NCI-H128 (cell line): ENCODE results near the gene IMMP2L.

Source experiments
- DNase-seq: peaks from one replicate; lab custom pipeline; 2025; ENCODE audit not compliant: unreplicated experiment; lab: John Stamatoyannopoulos, UW

Gene IMMP2L

DNA sequence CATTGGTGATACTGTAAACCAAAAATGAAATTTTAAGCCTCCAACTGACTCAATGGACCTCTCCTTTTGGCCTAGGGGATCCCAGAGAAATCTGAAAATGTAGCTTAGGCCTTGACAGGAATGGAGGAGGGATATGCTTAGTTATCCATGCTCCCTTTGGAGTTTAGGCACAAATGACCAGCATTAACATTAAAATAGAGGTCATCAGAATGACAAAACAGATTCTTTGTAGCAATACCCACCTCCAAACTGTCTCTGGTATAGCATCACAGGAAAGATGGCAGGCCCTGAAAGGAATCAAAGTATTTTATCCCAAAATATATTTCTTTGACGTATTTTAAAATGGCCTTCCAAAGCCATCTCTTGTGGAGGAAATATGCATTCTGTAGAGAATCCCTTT is 510.5 kb downstream of the IMMP2L start:
- no peak for DNase-seq

DNA sequence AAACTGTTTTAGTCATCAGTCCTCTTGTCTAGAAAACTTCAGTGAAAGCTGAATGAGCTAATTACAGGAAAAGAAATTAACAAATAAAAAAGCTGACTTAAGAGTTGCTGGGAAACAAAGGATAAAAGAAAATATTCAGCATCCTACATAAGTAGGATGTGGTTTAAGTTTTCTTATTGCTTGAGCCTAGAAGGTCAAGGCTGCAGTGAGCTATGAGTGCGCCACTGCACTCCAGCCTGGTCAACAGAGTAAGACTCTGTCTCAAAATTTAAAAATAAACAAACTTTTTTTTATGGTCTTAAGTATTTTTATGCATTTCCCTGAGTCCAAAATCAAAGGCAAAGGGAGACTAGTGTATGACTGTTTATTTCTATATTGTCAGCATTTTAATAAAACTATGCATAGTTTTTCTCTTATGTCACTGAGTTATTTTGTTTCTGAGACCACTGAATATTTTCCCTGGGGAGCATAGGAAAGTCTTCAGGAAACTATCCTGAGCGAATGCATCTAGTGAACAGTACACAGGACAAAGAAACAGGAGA is 511.3 kb downstream of the IMMP2L start:
- no peak for DNase-seq

- DNase-seq: no peak
These were observed 512.2 kb downstream of the IMMP2L start for GRCh38 chr7:111049971-111050680.

DNA sequence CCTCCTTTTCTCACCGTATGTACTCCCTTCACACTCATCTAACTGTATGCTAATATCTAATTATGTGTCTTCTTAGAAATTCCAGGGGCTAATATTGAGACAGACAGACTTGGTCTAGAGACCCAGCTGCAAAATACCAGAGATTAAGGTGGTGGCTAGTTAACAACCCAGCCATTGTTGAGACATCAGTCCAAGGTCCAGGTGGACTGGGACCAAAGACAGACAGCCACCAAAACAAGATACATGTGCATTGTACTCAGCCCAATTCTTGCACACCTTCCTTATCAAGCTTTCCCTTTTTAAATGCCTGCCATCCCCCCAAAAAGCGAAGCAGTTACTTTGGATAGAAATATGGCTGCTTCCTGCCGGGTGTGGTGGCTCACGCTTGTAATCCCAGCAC is 514.7 kb downstream of the IMMP2L start:
- DNase-seq: no peak

GRCh38 chr7:111045449-111045848 is 516.8 kb downstream of the IMMP2L start:
- no peak for DNase-seq

- no peak for DNase-seq
These were observed 518.7 kb downstream of the IMMP2L start for GRCh38 chr7:111043561-111043960.

DNA sequence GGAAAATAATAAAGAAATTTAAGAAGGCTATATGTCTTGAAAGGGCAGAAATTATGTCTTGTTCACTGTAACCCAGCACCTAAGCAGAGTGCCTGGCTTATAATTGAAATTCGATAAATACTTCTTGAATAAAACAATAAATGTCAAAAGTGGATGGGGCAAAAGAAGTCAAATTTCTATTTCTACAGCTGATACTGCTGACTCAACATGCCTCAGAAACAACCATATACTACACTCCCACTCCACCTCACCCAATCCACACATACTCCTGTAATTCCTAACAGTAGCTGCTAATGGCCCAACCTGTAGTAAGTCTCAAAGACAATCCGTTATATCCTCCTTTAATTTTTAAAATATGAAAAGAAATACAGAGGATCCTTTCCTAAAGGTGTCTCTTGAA is 519.5 kb downstream of the IMMP2L start:
- no peak for DNase-seq

- no peak for DNase-seq
These were observed 520.7 kb downstream of the IMMP2L start for GRCh38 chr7:111041577-111041976.

GRCh38 chr7:111038185-111038584 is 524.1 kb downstream of the IMMP2L start:
- DNase-seq: no peak

DNA sequence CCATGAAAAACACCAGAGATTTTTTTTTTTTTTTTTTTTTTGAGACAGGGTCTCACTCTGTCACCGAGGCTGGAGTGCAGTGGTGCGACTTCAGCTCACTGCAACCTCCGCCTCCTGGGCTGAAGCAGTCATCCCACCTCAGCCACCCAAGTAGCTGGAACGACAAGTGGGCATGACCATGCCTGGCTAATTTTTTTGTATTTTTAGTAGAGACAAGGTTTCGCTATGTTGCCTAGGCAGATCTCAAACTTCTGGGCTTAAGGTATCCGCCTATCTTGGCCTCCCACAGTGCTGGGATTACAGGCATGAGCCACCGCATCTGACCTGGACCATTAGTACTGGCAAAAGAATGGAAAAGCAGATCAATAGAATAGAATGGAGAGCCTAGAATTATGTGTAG is 530.4 kb downstream of the IMMP2L start:
- DNase-seq: no peak

GRCh38 chr7:111030336-111030735 is 532.0 kb downstream of the IMMP2L start:
- no peak for DNase-seq

- DNase-seq: no peak
These were observed 532.6 kb downstream of the IMMP2L start for GRCh38 chr7:111029574-111030251.

- DNase-seq: no peak
These were observed 533.1 kb downstream of the IMMP2L start for GRCh38 chr7:111029141-111029572.

GRCh38 chr7:111027396-111027795 is 534.9 kb downstream of the IMMP2L start:
- no peak for DNase-seq

DNA sequence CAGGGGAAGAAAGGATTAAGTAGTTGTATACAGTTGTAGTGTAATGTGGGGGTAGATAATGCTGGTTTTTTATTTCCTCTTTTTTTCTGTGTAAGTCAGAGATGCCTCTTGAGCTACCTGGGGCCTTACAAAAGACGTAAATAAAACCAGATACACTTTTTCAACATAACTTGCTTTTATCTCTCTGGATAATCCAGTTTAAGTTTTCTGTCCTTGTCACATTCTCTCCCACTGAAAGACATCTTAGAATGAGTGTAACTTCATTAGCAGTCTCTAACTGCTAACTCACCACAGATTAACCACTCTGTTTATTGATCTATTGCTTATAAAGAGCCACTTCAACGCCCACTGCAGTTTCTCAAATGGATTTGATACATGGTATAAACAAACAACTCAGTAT is 535.5 kb downstream of the IMMP2L start:
- no peak for DNase-seq

GRCh38 chr7:111026343-111026742 is 535.9 kb downstream of the IMMP2L start:
- DNase-seq: no peak

- no peak for DNase-seq
These were observed 537.3 kb downstream of the IMMP2L start for GRCh38 chr7:111025006-111025405.

DNA sequence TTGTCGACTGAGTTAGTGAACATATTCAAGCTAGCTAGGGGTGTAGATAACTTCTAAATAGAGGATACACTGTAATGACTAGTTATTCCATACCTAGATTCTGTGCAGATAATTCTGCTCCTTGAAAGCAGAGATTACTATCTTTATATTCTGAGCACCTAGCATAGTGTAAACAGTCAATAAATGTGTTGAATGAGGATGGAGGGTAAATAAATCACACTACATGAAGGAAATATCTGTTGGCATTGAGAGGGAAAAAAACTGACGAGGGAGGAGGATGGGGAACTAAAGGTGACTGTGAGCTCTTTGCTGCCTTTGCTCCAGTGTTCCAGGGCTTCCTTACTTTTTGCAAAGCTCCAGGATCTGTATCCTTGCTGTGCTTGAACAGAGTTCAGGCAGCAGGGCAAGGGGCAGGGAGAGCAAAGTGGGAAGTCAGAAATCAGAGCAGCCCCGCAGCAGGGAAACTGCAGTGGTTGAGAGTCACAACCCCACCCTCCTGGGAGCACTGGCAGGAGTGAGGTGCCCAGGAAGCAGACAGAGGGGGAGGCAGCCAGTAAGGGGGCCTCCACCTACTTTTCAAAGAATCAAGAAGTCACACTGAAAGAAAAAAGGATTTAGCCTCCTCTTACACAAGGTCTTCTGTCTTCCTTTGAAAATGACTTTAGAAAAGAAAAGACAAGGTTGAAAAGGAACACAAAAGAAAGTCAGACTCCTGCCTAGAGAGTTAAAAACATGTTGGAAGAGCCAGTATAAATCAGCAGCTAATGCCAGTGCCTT is 543.1 kb downstream of the IMMP2L start:
- no peak for DNase-seq

GRCh38 chr7:111018447-111018846 is 543.8 kb downstream of the IMMP2L start:
- no peak for DNase-seq

GRCh38 chr7:111014079-111014478 is 548.2 kb downstream of the IMMP2L start:
- no peak for DNase-seq

GRCh38 chr7:111012799-111013675 is 549.3 kb downstream of the IMMP2L start:
- no peak for DNase-seq
